Mesenchymal stem cell (in vitro differentiated cells and primary cell): ENCODE results near the gene QKI.
"Not testable (repeated sequence)": the region's sequence is repeated elsewhere in the genome, so short reads cannot be mapped to it uniquely, and the experiment has no call there.

Experiments
- DNase-seq: peaks from one replicate; pipeline ENCODE4 v3.0.0-alpha.2; 2013
- H2AFZ ChIP-seq: one replicate; pipeline ENCODE4 v1.6.1; 2013; ENCODE audit warnings: low read depth, mild to moderate bottlenecking, control low read depth, inconsistent platforms, low read length, moderate library complexity
- H2AK5ac ChIP-seq: 2 replicates; pipeline ENCODE4 v1.6.1; 2013; ENCODE audit warnings: low read length, moderate library complexity, mild to moderate bottlenecking, inconsistent platforms; ENCODE audit not compliant: severe bottlenecking
- H2BK120ac ChIP-seq: one replicate; pipeline ENCODE4 v1.6.1; 2013; ENCODE audit warnings: low read depth, mild to moderate bottlenecking, inconsistent platforms, low read length, moderate library complexity
- H2BK12ac ChIP-seq, 2 experiments: one replicate each; pipeline ENCODE4 v1.6.1; 2013; ENCODE audit warnings: inconsistent platforms in 2 of 2, low read length in 2 of 2, mild to moderate bottlenecking in 2 of 2, moderate library complexity in 2 of 2, control low read depth in 1 of 2
- H2BK15ac ChIP-seq: one replicate; pipeline ENCODE4 v1.6.1; 2013; ENCODE audit warnings: mild to moderate bottlenecking, low read depth, inconsistent platforms; ENCODE audit not compliant: poor library complexity, severe bottlenecking
- H2BK5ac ChIP-seq: 2 replicates; pipeline ENCODE4 v1.6.1; 2013; ENCODE audit warnings: low read depth, mild to moderate bottlenecking, low read length, control low read depth, inconsistent platforms; ENCODE audit not compliant: poor library complexity, severe bottlenecking
- H3K14ac ChIP-seq, 2 experiments: one replicate each; pipeline ENCODE4 v1.6.1; 2013; ENCODE audit warnings: inconsistent platforms in 2 of 2, low read length in 2 of 2, control low read depth in 1 of 2, mild to moderate bottlenecking in 1 of 2, moderate library complexity in 1 of 2
- H3K18ac ChIP-seq, 2 experiments: one replicate each; pipeline ENCODE4 v1.6.1; 2013; ENCODE audit warnings: inconsistent platforms in 2 of 2, low read length in 2 of 2, control low read depth in 1 of 2, low read depth in 1 of 2, mild to moderate bottlenecking in 1 of 2
- H3K23ac ChIP-seq, 2 experiments: one replicate each; pipeline ENCODE4 v1.6.1; 2013; ENCODE audit warnings: inconsistent platforms in 2 of 2, low read length in 2 of 2, mild to moderate bottlenecking in 2 of 2, moderate library complexity in 2 of 2, control low read depth in 1 of 2
- H3K27ac ChIP-seq: 2 replicates; pipeline ENCODE4 v1.5.1; 2013; ENCODE audit warnings: mild to moderate bottlenecking, moderate library complexity, low read length, control low read depth, inconsistent platforms; ENCODE audit not compliant: poor library complexity, severe bottlenecking
- H3K27me3 ChIP-seq, 2 experiments: 2 replicates each; pipeline versions ENCODE4 v1.6.1 to v1.7.0; 2013; ENCODE audit warnings: low read length in 2 of 2, mild to moderate bottlenecking in 2 of 2, moderate library complexity in 2 of 2, control low read depth in 1 of 2, inconsistent platforms in 1 of 2; ENCODE audit not compliant: control insufficient read depth in 1 of 2, insufficient read depth in 1 of 2
- H3K36me3 ChIP-seq, 2 experiments: 2 replicates each; pipeline versions ENCODE4 v1.6.1 to v1.7.0; 2013; ENCODE audit warnings: low read length in 2 of 2, control low read depth in 1 of 2, inconsistent platforms in 1 of 2, low read depth in 1 of 2, mild to moderate bottlenecking in 1 of 2; ENCODE audit not compliant: insufficient read depth in 2 of 2, control insufficient read depth in 1 of 2
- H3K4ac ChIP-seq, 2 experiments: one replicate each; pipeline ENCODE4 v1.6.1; 2013; ENCODE audit warnings: inconsistent platforms in 2 of 2, low read length in 2 of 2, mild to moderate bottlenecking in 2 of 2, moderate library complexity in 2 of 2, control low read depth in 1 of 2, low read depth in 1 of 2
- H3K4me1 ChIP-seq: 2 replicates; pipeline ENCODE4 v1.6.1; 2013; ENCODE audit warnings: low read depth, low read length, control low read depth; ENCODE audit not compliant: control insufficient read depth, insufficient read depth
- H3K4me2 ChIP-seq: 2 replicates; pipeline ENCODE4 v1.6.1; 2013; ENCODE audit warnings: low read length, mild to moderate bottlenecking, inconsistent platforms; ENCODE audit not compliant: poor library complexity, severe bottlenecking
- H3K4me3 ChIP-seq, 2 experiments: 2 replicates each; pipeline versions ENCODE4 v1.5.1 to v1.7.0; 2013; ENCODE audit warnings: low read length in 2 of 2, mild to moderate bottlenecking in 2 of 2, control low read depth in 1 of 2, low read depth in 1 of 2; ENCODE audit not compliant: insufficient read depth in 1 of 2
- H3K79me1 ChIP-seq: replicated peaks from 2 replicates; pipeline ENCODE4 v1.6.1; 2013; ENCODE audit warnings: mild to moderate bottlenecking, control low read depth, low read length, inconsistent platforms; ENCODE audit not compliant: poor library complexity, severe bottlenecking
- H3K9ac ChIP-seq: 2 replicates; pipeline ENCODE4 v1.7.0; 2013; ENCODE audit warnings: mild to moderate bottlenecking, low read length, moderate library complexity
- H3K9me3 ChIP-seq: 2 replicates; pipeline ENCODE4 v1.7.0; 2013; ENCODE audit warnings: mild to moderate bottlenecking, low read length; ENCODE audit not compliant: control insufficient read depth
- H4K8ac ChIP-seq: one replicate; pipeline ENCODE4 v1.6.1; 2013; ENCODE audit warnings: inconsistent platforms, mild to moderate bottlenecking, low read length, moderate library complexity
- H4K91ac ChIP-seq: one replicate; pipeline ENCODE4 v1.6.1; 2013; ENCODE audit warnings: mild to moderate bottlenecking, low read length, inconsistent platforms
- WGBS: methylation state at CpG from one replicate; pipeline ENCODE4 v1.1.7; 2013; ENCODE audit warnings: mixed read lengths; 5-methylcytosine and 5-hydroxymethylcytosine counted together

Gene QKI

GRCh38 chr6:163469459-163469985 is 55.0 kb downstream of the QKI start:
- no peaks in the 10 kb centered on the region for H3K4me1 ChIP-seq
- no peak overlapping the region for H2BK12ac ChIP-seq
- H2BK120ac ChIP-seq = no peak overlapping the region
- no peak overlapping the region for H2BK15ac ChIP-seq
- no peak overlapping the region for H3K4me3 ChIP-seq
- H3K27me3 ChIP-seq = no peaks in the 10 kb centered on the region
- no peak overlapping the region for H3K18ac ChIP-seq
- H2AFZ ChIP-seq = no peak overlapping the region
- H3K23ac ChIP-seq = no peak overlapping the region
- H3K9me3 ChIP-seq = peaks cover 30% of the 10 kb centered on the region
- DNase-seq = no peak
- no peak overlapping the region for H3K27ac ChIP-seq
- no peak overlapping the region for H3K4ac ChIP-seq
- H3K14ac ChIP-seq = no peak overlapping the region
- H3K79me1 ChIP-seq = peaks cover 6% of the 10 kb centered on the region
- H2AK5ac ChIP-seq = no peak overlapping the region
- H3K4me2 ChIP-seq = no peak overlapping the region
- no peak overlapping the region for H4K91ac ChIP-seq
- WGBS = no CpG with 5 or more reads among the region's 1 CpG
- H2BK5ac ChIP-seq = no peak overlapping the region
- H3K36me3 ChIP-seq = peaks cover 0 to 29% of the 10 kb centered on the region in 2 experiments
- no peak overlapping the region for H3K9ac ChIP-seq
- H4K8ac ChIP-seq = no peak overlapping the region

GRCh38 chr6:163470611-163471010 is 56.1 kb downstream of the QKI start:
- Histone ChIP-seq H3K27me3 (no peaks in the 10 kb centered on the region), H2BK12ac (no peak overlapping the region), H2AK5ac (no peak overlapping the region), H3K9me3 (peaks cover 30% of the 10 kb centered on the region), H2BK120ac (no peak overlapping the region), H4K8ac (no peak overlapping the region), H3K4me2 (no peak overlapping the region), H3K36me3 (peaks cover 0 to 29% of the 10 kb centered on the region in 2 experiments), H2AFZ (no peak overlapping the region), H2BK15ac (no peak overlapping the region), H3K4ac (no peak overlapping the region), H3K18ac (no peak overlapping the region), H3K14ac (no peak overlapping the region), H3K79me1 (peaks cover 6% of the 10 kb centered on the region), H3K23ac (no peak overlapping the region), H4K91ac (no peak overlapping the region), H2BK5ac (no peak overlapping the region), H3K9ac (no peak overlapping the region), H3K27ac (no peak overlapping the region), H3K4me1 (no peaks in the 10 kb centered on the region), H3K4me3 (peak overlapping the region in 1 of 2 experiments; percentile 30)
- no peak for DNase-seq

DNA sequence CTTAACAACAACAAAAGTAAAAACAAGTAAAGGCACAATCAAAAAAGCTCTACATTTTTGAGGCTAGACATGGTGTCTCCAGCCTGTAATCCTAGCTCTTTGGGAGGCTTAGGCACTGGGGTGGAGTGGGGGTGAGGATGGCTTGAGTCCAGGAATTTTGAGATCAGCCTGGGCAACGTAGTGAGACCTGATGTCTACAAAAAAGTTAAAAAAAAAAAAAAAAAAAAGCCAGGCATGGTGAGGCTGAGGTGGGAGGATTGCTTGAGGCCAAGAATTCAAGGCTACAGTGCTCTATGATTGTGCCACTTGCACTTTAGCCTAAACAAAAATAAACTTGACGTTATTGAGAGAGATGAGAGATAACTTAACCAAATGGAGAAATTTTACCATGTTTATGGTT is 60.1 kb downstream of the QKI start:
- Histone ChIP-seq H2AK5ac (no peak overlapping the region), H3K4me1 (no peaks in the 10 kb centered on the region), H3K27ac (no peak overlapping the region), H3K9ac (no peak overlapping the region), H3K14ac (no peak overlapping the region), H3K4me2 (no peak overlapping the region), H3K18ac (no peak overlapping the region), H3K79me1 (peaks cover 8% of the 10 kb centered on the region), H3K27me3 (no peaks in the 10 kb centered on the region), H2BK15ac (no peak overlapping the region), H3K4me3 (no peak overlapping the region), H3K9me3 (peaks cover 30% of the 10 kb centered on the region), H3K36me3 (peaks cover 7 to 40% of the 10 kb centered on the region in 2 experiments), H2AFZ (no peak overlapping the region), H2BK120ac (no peak overlapping the region), H3K4ac (no peak overlapping the region), H2BK5ac (no peak overlapping the region), H4K8ac (no peak overlapping the region), H4K91ac (no peak overlapping the region), H2BK12ac (no peak overlapping the region), H3K23ac (no peak overlapping the region)
- no peak for DNase-seq
- WGBS = 100% methylated on average over 1 of the region's 2 CpGs

- H3K9me3 ChIP-seq, H3K9ac ChIP-seq, H4K91ac ChIP-seq, H2AK5ac ChIP-seq, H2BK120ac ChIP-seq, H2BK15ac ChIP-seq, H4K8ac ChIP-seq, H3K4me2 ChIP-seq, H3K79me1 ChIP-seq, H3K23ac ChIP-seq, H3K27me3 ChIP-seq, H2BK5ac ChIP-seq, H2AFZ ChIP-seq, H3K27ac ChIP-seq, DNase-seq, H3K14ac ChIP-seq, H3K4me1 ChIP-seq, H3K4ac ChIP-seq, H3K18ac ChIP-seq, H3K4me3 ChIP-seq, H2BK12ac ChIP-seq: not testable (repeated sequence)
- H3K36me3 ChIP-seq = peaks cover 10 to 39% of the 10 kb centered on the region in 2 experiments
- 96% methylated on average over 7 of the region's 7 CpGs for WGBS
Measured at GRCh38 chr6:163476946-163477345, 62.4 kb downstream of the QKI start.
